Limb (tissue), 2 donors: ENCODE data around the gene IL2RG.

Experiments used
- DNase-seq, 2 donors: peaks; one replicate each; pipeline ENCODE4 v3.0.0-alpha.2; 2016; ENCODE audit errors: extremely low spot score in 2 of 2

IL2RG gene

GRCh38 chrX:71109051-71109450, 2.3 kb downstream of the IL2RG start:
- DNase-seq, result no peak

GRCh38 chrX:71107762-71108360, 3.5 kb downstream of the IL2RG start:
- DNase-seq, result no peak

GRCh38 chrX:71107245-71107644, 4.1 kb downstream of the IL2RG start:
- no peak for DNase-seq

DNA sequence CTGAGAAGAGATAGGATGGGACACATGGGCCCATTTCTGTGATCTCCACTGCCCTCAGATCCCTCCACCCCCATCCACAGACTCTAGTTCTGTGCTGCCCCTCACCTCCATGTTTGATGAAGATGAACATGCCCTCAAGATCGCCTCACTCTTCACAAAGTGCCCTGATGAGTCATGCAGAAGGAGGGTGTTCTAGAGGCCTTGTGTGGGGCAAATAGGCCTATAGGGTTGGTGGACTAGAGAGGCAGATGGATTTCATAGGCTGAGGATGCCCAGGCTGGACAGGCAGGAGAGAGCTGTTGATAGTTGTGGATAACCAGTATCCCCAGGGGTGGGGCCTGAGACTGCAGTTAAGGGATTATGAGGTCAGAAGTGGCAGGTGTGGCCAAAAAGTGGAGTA, 5.0 kb downstream of the IL2RG start, which contains the start of gene CXorf65:
Gene CXorf65 (minus strand): TSS at position 314 of the 400 bp plus-strand sequence. CDS start 184 bp downstream, at position 130.
- no peak for DNase-seq

GRCh38 chrX:71105628-71106027, 5.7 kb downstream of the IL2RG start:
- DNase-seq, result no peak

- DNase-seq, result peak; percentile 64 to 76
Measured at GRCh38 chrX:71103110-71103983, 8.0 kb downstream of the IL2RG start.

DNA sequence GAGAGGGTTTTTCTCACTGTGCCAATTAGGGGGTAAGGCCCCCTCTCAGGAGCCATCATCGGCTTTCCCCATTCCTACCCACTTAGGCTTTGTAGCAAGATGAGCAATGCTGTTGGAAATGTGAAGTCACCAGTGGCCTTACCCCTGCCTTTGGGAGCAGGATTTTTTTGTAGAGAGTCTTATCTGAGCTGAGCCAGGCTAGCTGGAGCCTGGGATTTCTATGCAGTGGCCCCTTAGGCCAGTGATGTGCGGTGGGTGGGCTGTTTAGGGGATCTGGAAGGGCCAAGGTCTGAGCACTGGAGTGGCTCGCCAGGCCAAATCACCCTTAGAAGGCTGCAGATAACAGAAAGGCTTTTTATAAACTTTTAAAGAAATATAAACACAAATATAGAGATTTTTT, 9.1 kb downstream of the IL2RG start:
- no peak for DNase-seq

DNA sequence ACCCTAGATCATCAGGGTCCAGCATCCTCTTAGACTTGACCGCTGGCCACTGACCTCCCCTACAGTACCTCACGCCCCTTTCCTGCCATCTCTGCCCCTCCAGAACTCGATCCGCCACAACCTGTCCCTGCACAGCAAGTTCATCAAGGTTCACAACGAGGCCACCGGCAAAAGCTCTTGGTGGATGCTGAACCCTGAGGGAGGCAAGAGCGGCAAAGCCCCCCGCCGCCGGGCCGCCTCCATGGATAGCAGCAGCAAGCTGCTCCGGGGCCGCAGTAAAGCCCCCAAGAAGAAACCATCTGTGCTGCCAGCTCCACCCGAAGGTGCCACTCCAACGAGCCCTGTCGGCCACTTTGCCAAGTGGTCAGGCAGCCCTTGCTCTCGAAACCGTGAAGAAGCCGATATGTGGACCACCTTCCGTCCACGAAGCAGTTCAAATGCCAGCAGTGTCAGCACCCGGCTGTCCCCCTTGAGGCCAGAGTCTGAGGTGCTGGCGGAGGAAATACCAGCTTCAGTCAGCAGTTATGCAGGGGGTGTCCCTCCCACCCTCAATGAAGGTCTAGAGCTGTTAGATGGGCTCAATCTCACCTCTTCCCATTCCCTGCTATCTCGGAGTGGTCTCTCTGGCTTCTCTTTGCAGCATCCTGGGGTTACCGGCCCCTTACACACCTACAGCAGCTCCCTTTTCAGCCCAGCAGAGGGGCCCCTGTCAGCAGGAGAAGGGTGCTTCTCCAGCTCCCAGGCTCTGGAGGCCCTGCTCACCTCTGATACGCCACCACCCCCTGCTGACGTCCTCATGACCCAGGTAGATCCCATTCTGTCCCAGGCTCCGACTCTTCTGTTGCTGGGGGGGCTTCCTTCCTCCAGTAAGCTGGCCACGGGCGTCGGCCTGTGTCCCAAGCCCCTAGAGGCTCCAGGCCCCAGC, 10.5 kb downstream of the IL2RG start:
- DNase-seq, result no peak

DNA sequence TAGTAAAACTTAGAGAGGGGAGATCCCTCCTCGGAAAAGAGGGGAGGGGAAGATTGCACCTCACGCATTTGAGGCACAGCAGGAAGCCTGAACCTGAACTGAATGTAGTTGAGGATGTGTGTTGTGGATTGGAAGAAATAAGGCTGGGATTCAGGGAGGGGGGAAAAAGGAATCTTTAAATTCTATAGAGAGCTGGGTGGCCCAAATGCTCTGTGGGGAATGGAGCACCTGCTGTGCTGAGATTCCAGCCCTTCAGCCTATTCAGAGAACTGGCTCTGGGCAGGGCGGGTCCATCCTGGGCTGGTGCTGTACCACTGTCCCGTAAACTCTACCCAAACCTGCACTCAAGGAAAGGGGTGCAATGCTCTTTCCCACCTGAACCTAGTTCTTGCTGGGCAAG, 11.6 kb downstream of the IL2RG start:
- no peak for DNase-seq

DNA sequence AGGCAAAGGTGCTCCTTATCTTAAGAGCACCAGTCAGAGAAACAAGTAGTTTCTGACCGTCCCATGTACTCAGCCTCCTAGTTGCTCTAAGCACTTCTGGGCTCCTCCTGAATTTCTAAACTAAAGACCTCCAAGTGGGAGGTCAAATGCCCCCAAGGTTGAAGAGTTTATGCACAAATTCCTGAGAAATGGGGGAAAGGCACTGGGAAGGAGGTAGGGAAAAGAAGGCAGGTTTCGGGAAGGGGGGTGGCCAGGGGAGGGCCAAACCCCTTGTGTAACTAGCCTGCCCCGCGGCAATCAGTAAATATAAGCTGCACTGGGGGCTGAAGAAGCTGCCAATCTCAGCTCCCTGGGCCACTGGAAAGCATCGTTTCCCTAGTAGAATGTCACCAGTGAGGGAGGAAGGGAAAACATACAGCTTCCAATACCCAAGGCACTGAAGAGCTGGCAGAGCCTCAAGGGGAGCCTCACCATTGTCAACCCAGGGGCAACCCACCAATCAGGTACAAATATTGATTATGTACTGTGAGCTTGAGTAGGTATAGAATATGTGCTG, 12.3 kb downstream of the IL2RG start:
- no peak for DNase-seq

- DNase-seq, result peak in 1 of 2 donors; percentile 61
Measured at GRCh38 chrX:71098302-71098701, 13.1 kb downstream of the IL2RG start.

DNA sequence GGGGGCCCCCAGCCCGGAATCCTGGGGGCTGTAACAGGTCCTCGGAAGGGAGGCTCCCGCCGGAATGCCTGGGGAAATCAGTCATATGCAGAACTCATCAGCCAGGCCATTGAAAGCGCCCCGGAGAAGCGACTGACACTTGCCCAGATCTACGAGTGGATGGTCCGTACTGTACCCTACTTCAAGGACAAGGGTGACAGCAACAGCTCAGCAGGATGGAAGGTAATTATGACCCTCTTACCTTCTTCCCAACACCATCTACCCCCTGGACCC, 14.7 kb downstream of the IL2RG start:
- DNase-seq, result no peak

GRCh38 chrX:71095981-71096759, 15.2 kb downstream of the IL2RG start:
- DNase-seq, result peak in 1 of 2 donors; percentile 54

- peak; percentile 85 to 89 for DNase-seq
Measured at GRCh38 chrX:71095555-71095980, 15.8 kb downstream of the IL2RG start, which contains the start of gene FOXO4. FOXO4 (plus strand) TSS chrX:71095851; CDS start chrX:71096529, 678 bp downstream.

DNA sequence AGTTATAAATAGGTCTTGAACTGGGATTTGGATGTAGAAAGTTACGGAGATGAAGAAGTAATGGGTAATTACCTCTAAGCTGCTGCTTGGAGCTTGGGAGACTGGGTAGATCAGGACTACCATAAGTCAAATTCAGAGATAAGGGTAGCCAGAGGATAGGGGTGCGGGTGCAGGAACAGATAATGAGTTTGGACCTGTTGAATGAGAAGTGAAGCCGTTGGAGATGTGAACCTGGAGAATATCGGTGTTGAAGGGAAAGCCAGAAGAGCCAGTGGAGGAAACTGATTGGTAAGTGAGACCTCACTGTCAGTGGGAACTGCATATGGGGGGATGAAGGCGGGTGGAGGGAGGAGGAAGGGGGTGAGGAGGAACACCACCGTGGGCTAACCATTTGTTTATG, 16.3 kb downstream of the IL2RG start:
- no peak for DNase-seq

- no peak for DNase-seq
Measured at GRCh38 chrX:71091263-71091662, 20.1 kb downstream of the IL2RG start.

DNA sequence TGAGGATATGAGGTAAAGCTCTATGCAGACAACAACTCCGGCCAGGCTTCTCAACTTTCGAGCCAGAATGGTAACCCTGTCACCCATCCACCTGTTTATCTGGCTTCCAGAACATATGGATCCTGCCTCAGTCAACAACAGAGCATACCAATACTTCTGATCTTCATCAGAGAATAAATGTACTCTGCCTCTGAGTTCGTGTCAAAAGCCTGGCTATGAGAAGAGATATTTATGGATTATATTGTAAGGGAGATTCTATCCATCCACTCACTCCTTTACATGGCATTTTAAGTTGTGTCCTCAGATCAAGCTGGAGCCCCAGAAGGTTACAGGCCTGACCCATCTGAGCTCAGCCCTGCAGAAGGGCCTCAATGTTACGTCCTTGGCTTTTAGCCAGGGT, 25.5 kb downstream of the IL2RG start:
- no peak for DNase-seq

- no peak for DNase-seq
Measured at GRCh38 chrX:71082822-71083221, 28.6 kb downstream of the IL2RG start.

DNA sequence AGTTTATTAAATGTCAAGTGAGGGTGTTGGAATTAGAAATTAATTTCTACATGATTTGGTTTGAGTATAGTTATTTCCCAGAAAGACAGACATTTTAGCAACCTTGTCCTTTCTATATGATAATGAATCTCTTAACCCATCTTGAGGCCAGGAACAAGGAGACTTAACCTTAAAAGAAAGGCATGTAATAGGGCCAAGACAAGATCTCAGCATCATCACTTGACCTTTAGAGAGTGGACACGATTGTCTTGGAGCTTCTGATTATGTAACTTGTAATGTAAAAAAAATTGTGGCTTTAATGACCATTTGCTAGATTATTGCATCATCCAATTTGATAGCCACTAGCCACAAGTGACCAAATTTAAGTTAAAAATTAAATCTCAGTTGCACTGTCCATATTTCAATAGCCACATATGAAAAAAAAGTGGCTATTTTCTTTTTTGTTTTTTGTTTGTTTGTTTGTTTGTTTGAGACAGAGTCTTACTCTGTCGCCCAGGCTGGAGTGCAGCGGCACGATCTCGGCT, 29.2 kb downstream of the IL2RG start:
- DNase-seq, result no peak

GRCh38 chrX:71081330-71082123, 29.9 kb downstream of the IL2RG start:
- DNase-seq, result no peak
